Fibroblast of skin of back (primary cell): ENCODE results near the gene PSD2.

Source experiments
- DNase-seq: peaks from one replicate; pipeline ENCODE4 v3.0.0-alpha.2; 2013

Gene PSD2

DNA sequence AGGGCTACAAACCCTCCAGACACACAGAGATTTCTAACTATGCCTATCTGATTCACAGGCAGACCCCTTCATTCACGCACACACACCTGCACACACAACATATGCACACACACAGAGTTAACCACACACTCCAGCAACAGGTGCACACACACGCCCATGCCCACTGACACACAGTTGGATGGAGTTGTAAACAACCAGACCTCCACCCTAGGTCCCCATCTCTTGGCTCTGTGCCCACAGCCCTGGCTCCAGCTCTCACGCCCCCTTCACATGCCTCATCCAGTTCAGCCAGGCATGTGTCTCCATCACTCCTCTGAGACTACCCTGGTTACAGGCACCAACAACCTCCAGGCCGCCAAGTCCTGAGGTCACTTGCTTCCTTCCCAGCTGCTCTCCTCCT is 61.1 kb downstream of the PSD2 start:
- DNase-seq: no peak

DNA sequence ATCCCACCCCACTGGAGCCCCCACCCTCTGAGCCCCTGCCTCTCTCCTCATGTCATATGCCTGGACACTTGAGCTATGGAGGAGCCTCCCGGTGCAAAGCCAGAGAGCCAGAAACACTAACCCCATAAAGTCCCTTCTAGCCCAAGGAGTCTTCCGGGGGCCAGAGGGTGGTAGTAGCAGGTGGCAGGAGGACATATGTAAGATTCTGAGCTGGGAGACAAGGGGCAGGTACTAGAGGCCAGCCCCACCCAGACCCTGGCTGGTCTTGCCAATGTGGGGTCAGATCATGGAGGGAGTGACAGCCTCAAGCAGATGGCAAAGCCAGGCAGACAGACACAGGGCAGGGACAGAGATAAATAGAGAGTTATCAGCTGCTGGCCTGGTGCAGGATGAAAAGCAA is 63.4 kb downstream of the PSD2 start:
- DNase-seq: no peak

DNA sequence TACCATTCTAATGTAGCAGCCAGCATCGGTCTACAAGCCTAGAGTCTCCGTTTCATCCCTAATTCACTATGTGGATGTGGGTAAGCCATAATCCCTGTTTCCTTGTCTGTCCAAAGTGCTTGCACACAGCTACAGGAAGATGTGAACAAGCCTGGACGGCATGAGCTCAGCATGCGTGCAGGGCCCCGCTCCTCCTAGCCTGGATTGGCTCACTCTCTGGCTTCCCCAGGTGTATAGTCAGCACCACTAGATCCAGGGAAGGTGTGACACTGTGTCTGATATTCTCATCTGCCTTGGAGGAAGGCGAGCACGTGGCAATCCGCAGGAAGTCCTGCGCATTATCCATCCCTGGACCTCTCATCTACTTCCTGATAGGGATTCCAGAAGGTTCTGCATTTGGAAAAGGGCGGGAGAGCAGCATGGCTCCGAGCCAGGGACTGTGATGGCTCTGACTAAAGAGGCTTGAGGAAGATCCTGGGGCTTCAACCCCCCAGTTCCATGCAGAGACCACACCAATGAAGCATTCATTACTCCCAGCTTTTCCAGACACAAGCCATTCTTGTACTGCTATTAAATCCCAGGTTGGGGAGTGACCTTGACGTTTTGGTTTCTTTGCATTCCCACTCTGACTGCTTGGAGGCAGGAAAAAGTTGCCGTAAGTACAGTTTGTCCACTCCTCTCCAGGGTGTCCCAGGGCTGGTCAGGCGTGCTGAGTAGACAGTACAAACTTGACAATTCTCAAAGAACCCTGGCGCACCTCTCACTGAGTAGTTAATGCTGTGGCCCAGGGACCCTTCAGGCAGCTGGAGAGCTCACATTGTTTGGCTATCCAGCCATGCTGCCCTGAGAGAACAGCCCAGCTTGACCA is 65.6 kb downstream of the PSD2 start:
- no peak for DNase-seq

DNA sequence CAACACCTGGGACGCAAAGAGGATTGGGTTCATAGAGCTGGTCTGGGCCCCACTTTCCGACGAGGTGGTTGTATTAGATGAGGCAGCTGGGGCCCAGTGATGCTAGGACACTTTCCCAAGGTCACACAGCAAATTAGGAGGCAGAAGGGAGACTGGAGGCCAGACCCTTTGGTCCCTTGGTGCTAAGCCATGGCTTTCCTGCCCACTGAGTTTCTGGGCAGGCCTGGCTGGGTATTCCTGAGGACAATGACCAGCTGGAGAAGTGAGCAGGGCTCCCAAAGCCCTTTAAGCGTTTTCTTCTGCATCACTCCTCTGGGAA is 66.2 kb downstream of the PSD2 start:
- DNase-seq: no peak

DNA sequence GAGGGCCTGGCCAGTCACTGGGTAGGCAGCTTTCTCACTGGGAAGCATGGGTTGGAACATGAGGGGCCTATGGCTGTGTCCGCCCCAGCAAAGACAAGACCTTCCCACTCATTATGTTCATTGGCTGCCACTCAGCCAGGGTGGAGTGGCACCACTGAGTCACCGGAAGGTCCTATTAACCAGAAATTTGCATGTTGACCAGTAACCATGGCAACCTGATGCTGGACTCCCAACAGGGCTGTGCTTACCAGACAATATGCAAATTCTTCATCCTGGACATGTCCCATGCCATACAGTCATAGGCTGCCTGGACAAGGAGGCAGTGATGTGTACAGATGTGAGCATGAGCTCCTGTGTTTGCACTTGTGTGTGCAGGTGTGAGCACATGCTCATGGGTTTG is 66.7 kb downstream of the PSD2 start:
- DNase-seq: peak; percentile 33

DNA sequence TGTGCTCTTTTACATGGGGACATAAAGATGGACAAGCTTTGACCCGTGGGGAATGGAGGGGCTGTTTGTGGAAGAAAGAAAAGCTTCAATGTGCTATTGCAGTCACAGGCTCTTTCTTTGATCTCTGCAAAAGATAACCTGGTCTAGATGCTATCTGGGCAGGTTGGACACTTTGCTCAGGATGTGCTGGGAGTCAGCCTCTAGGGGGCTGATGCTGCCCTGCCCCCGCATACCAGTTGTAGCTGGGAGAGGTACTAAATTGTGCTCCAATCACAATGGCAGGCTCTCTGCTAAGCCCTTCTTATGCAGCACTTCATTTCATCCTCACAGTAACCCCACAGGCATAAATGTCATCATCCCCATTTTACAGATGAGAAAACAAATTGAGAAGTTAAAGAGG is 67.2 kb downstream of the PSD2 start:
- no peak for DNase-seq

DNA sequence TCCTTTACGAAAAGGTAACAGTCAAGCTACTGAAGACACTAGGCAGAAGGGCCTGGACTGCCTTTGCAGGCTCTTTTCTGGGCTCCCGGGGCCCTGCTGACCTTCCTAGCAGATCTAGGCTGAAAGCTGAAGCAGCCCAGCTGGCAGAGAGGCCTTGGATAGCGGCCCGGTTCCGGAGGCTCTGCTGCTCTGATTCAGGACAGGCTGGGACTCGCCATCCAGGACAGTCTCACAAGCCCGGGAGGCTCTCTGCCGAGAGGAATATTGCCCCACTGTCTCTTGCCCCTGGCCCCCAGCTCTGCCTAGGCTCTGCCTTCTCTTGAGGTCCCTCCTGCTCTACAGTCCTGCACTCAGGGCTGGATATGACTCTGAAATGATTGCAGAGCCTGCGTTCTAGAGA is 67.8 kb downstream of the PSD2 start:
- no peak for DNase-seq

DNA sequence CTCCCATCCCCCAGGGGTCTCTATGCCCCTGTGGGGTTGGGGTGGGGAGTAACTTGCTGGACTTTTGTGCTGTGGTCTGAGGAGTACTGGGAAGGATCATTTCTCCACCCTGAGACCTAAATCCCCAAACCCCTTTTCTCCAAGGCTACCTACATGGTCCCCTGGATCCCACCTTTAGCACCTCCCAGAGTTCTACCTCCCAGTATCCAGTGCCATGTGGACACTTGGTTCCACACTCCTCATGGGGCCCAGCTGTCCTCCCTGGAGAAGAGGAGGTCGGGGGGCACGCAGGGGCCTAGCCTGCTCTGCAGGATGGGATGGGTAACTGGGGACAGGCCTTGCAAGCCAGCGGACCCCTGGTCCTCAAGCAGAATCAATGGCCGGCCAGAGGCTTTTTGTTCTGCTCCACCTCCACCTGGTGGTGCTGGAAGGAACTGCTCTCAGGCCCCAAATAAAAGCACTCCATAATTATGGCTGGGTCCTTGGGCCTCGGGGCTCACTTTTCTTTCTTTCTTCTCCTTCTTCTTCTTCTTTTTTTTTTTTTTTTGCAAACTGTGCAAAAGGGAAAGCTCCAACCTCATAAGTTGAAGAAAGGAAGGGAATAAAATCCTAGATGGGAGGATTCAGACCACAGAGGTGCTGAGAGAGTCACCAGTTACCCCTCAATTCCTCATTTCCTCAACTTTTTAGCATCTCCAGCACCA is 68.4 kb downstream of the PSD2 start:
- peak; percentile 46 for DNase-seq

DNA sequence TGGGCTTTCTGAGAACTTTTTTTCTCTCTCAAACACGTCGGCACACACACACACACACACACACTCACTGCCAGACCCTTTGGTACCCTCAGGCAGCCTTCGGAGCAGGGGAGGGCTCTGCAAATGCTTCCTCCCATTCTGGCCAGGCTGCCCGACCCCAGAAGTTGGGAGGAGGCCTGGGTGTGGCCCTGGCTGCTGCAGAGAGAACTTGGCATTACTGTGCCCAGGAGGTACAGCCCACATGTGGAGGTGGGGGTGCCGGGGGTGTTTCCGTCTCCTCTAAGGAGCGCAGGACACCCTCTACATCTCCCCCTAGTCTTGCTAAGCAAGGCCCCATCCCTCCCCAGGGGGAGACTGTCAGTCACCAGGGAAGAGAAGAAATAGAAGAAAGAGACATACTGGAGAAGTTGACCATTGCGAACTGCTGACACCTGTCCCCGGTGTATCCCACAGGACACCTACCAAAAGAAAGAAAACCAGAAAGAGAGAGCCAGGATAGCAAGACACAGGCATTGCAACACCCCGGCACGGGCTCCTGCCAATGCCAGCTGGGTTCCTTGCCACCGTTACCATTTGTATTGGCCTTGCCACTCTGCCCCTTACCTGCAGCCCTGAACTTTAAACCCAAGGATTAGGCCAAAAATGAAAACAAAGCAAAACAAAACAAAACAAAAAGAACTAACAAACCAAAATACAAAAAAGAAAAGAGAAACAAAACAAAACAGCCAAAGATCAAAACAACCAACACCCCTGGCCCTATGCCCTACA is 69.3 kb downstream of the PSD2 start:
- DNase-seq: no peak

DNA sequence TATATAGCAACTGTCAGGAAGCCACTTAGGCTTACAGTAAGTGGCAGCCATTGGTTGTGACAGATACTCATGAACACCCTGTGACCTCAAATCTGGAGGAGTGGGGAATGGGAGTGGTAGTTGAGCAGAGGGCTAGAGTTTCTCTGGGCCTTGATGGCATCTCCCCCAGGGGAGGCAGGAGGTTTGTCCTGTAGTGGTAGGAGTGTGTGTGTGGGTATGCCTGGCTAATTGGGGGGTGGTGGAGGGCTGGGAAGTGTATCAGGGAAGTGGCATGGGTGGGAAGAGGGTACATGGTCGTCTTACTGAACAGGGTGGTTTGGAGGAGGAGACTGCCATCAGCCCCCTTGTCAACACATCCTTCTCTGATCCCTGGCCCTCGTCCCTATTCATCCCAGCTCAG is 71.5 kb downstream of the PSD2 start:
- DNase-seq: no peak

DNA sequence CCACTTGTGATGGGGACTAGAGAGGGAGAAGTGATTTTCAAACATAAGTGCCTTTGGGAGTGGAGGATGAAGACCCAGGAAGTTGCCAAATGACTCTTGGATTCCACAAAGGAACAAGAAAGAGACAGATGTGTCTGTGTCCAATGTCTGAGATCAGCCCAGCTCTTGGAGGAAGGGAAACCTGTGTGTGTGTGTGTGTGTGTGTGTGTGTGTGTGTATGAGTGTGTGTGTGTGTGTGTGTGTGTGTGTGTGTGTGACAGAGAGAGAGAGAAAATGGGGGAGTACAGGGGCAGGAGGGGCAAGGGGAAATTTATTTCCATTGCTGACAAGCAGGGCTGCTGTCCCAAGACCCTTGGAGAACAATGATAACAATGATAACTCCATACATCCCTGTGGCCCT is 72.0 kb downstream of the PSD2 start:
- DNase-seq: no peak

DNA sequence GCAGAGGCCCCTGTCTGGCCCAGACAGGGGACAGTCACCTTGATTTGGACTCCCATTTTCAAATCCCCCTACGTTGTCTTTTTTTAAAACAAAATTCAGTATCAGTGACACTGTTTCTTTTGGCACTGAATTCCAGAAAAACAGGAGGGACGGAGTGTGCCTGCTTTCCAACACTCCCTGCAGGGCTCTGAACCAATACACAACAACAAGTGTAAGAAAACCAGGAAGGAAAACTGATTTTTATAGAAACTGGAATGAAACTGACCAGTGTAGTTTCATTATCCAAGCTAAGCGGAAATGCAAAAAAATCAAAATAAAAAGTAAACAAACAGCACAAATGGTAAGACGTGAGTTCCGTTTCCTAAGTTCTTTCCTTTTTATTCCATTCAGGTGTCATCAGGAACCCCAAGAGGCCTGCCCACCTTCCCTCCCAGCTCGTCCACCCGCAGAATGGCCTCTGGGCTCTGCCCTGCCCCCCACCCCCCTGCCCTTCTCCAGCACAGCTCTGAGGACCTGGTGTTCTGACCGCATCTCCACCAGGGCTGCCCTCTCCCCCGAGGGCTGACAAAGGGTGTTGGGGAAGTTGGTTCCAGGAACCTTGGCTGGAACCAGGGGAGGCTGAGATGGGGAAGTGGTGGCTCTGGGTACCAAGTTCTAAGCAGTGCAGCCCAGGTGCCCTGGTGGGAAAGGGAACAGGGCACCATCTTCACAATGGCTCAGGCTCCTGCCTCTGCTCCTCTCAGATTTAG is 73.6 kb downstream of the PSD2 start:
- DNase-seq: no peak

DNA sequence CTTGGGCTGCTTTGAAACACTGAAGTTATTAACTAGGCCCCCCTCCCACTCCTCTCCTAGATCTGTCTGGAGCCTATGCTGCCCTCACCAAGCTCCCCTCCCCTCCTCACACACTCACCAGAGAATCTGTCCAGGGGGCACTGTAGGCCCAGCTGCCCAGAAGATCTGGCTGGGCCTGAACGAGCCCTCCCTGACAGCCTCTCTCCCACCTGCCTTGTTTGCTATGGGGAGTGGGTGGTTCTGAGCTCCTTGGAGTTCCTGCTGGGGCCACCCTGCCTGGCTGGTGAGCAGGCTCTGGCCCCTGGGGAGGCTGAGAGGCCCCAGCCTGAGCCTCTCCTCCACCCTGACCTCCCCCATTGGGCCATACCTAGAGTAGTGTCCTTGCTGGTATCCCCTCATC is 75.1 kb downstream of the PSD2 start:
- no peak for DNase-seq

DNA sequence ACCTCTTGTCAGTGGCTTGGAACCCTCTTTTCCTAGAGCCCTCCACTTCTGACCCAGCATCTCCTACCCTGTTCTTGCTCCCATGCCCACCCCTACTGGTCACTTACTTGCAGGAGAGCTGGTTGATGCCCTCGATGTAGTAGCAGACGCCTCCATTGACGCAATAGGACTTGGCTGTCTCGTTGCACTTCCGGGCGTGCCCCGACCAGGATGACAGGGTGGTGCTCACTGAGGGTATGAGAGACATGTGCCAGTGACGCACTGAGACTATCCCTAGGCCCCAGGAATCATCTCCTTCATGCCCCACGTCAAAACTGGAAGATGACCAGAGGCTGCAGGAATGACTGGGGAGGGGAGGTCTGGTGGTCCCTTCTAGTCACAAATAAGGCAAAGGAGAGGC is 76.0 kb downstream of the PSD2 start:
- no peak for DNase-seq

DNA sequence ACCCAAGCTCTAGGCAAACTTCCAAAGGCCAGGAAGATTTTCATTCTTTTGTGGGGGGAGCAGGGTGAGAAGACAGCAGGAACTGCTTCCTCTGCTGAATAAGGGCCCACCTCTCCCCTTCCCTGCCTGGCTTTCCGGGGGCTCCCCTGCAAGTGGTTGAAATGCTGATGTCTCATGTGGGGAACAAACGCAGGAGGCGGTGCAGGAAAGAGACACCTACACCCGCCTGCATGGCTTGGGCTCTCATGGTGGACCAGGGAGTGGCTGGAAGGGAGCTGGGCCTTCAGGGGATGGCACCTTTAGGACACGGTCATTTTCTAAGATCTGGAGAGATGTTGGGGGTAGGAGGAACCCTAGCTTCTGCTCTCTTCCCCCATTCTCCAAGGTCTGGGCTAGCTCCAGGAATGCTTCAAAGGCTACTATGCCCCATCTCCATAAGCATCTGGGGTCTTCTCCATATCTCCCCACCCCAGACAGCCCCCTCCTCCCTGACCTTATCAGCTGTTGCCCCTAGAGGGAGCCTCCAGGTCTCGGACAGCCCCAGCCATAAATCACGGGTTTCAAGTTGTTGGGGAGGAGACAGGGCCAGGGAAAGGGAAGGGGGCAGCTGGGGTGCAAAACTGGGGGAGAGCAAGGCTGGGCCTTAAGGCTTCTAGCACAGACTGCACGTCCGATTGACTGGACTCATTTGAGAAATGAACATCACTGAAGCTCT is 76.6 kb downstream of the PSD2 start:
- no peak for DNase-seq

DNA sequence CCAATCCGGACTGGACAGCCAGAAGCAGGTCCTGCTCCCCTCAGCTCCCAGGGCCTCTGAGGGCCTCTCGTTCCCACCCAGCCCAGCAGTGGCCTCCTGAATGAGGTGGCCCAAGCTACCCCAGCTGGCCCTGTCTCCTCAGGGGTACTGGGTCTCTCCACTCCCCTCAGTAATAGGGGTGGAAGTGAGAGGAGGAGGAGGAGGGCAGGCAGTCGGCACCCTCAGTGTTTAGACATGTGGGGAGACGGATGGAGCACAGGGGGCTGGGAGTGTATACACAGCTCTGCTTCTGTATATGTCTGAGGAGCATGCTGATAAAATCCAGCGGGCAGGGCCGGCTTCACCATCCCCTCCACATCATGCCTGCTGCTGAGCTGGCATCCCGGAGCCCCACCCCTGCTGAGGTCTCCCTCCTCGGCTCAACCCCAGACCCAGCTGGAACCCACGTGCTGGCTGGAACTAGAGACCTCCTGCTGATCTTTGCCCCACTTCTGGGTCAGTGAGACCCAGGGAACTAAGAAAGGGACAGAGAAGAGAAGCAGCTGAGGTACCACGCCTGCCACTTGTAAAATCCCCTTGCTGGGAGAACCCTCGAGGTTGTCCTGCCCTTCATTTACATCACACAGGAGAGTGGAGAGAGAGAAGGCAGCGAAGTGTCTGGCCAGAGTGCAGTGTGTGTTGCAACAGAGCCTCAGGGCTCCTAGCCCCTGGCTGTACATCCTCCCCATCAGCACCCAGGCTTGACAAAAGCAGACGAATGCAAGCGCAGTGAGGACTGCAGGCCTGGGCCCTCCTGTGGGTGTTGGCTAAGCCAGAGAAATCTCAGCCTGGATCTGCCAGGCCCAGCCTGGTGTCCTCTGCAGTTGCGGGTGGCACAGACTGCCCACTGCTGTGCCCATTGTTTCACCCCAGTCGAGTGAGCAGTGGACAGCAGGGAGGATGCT is 77.5 kb downstream of the PSD2 start:
- no peak for DNase-seq

DNA sequence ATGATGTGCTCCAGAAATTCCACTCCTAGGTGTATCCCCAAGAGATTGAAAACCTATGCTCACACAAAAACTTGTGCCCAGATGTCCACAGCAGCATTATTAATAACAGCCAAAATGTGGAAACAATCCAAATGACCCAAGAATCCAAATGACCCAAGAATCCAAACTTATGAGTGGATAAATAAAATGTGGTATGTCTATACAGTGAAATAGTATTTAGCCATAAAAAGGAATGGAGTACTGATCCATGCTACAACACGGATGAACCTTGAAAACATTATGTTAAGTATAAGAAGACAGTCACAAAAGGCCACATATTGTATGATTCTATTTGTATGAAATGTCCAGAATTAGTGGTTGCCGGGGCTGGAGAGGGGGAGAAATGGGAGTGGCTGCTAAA is 80.3 kb downstream of the PSD2 start:
- DNase-seq: no peak

DNA sequence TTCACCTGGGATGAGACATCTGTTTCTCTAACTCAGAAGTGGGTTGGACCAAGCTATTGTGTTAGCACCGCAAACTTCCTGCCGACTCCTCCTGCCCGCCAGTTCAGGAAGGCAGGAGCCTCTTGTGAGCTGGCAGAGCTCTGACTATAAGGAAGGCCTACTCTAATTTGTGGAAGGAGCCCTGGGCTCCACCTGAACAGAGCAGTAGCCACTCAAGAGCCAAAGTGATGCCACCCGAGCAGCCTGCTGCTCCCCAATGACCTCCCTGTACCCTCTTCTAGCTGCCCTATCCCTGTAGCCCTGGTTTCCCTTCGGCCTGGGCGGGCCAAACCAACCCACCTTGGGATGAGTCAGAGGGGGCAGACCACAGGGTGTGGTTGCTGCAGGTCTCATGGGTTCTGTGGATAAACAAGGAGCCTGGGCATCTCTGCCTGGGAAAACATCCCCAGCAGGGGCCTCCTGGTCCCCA is 81.6 kb downstream of the PSD2 start:
- no peak for DNase-seq

DNA sequence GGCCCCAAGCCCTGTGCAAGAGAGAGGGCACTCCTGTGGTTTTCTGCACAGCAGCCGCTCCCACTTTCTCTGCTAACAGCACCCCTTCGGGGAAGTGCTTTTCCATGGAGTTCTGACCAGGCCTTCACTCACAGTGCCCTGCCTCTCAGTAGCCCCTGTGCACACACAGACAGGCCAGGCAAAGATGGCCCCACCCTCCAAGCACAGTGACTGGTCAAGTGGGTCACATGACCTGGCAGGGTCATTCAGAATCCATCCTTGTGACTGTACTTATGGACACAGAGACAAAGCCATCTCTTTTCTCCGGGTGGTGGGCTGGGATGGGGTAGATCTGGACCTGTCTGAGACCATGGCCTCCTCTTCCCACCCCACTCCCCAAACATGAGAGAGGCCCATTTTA is 82.5 kb downstream of the PSD2 start:
- no peak for DNase-seq

DNA sequence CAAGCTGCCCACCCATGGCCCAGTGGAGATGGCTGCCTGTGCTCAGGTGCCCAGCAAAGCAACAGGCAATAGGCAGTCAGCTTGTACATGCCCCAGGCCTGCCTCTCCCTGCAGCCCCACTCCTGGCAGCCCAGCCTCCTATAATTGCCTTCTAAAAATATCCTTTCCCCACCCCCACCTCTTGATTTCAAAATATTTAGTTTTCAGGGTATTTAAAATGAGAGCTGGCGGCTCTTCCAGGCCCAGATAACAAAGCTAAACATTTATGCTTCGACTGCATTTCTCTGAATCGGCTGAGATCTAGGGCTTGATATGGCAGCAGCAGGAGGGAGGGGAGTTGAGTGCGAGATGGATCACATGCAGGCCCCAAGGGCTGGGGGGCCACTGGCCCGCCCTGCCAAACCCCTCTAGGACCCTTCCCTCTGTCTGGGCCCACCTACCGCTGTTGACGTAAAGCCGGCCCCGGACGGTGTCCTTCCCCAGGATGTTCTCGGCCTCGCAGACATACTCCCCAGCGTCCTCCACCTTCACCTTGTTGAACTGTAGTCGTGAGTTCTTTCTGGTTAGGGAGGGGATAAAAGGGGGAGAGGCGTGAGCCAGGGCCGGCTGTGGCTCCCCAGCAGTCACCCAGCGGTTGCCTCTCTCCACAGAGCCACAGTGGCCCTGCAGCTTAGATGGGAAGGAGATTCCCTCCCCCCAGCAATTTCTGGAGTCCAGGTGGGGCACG is 85.0 kb downstream of the PSD2 start:
- DNase-seq: no peak
